ENCODE results near the gene VIPR2. TPM values are rescaled to one million over a fixed set of nuclear protein-coding genes. Genes with fewer than 3 reads are reported as not detected.

Gene VIPR2
- total and polyA plus RNA-seq, 2 of the 13 experiments (the other 11 are each of a cell fraction or from before 2014, with no cell fraction given) = not detected

- no peak for TF ChIP-seq ZNF407 (CRISPR knock-in tag; IDR thresholded peaks at IDR 0.05; ENCODE audit: not compliant biosample characterization)
- TF ChIP-seq TFDP2 (CRISPR knock-in tag; IDR thresholded peaks at IDR 0.05) = no peak
- TF ChIP-seq ZSCAN5A (CRISPR knock-in tag; IDR thresholded peaks at IDR 0.05; ENCODE audit: borderline replicate concordance) = no peak
- no peak for TF ChIP-seq ZBTB10 (CRISPR knock-in tag; IDR thresholded peaks at IDR 0.05; ENCODE audit: borderline replicate concordance)
These were observed 27.7 kb upstream of the VIPR2 start (continued) for GRCh38 chr7:159172400-159172799.
